HG02870 (cell line): ENCODE results near the gene PTPRN2.
"Not testable (repeated sequence)": the region's sequence is repeated elsewhere in the genome, so short reads cannot be mapped to it uniquely, and the experiment has no call there.

ENCODE experiments used
- ATAC-seq: cut with Tn5 transposase; IDR thresholded peaks from one replicate; pipeline ENCODE4 v1.9.1; 2021; ENCODE audit warnings: mild to moderate bottlenecking, moderate library complexity; ENCODE audit not compliant: unreplicated experiment

Gene PTPRN2

GRCh38 chr7:157515342-157516041, 1072.1 kb downstream of the PTPRN2 start:
- ATAC-seq, result no peak

- no peak for ATAC-seq
These were observed 1072.9 kb downstream of the PTPRN2 start for GRCh38 chr7:157514746-157515145.

GRCh38 chr7:157514306-157514705, 1073.3 kb downstream of the PTPRN2 start:
- no peak for ATAC-seq

GRCh38 chr7:157513682-157514081, 1073.9 kb downstream of the PTPRN2 start:
- ATAC-seq, result no peak

- ATAC-seq, result no peak
These were observed 1074.4 kb downstream of the PTPRN2 start for GRCh38 chr7:157513162-157513621.

- ATAC-seq, result no peak
These were observed 1078.4 kb downstream of the PTPRN2 start for GRCh38 chr7:157509226-157509625.

DNA sequence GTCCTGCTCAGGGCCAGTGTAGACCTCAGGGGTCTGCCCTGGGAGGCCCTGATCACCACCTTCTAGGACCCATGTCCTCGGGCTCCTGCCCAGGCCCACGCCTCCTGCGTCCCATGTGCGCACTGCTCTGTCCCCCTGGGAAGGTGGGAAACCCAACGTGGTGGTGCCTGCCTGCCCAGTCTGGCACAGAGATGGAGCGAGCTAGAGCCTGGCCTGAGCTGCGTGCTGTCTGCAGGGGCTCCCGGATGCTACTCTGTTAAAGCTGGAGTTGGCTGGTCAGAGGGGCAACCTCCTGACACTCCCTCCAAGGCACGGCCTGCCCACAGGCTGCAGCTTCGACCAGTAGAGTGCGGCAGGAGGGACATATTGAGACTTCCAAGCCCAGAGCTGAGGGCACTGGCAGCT, 1079.1 kb downstream of the PTPRN2 start:
- no peak for ATAC-seq

DNA sequence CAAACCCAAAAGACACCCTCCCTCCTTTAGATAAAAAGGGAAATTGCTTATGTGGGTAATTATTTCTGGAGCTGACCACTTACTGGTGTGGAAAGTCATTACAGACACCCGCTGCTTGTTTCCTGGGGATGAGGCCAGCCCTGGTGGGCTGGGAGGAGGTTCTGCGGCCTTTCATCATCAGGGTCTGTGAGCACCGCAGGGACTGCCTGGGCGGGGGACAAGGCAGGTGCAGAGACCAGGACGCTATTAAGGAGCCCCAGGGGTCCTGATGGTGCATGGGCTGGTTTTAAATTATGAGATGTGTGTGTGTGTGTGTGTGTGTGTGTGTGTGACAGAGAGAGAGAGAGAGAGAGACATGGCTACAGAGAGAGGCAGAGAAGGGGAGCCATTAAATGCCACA, 1079.6 kb downstream of the PTPRN2 start:
- ATAC-seq, result no peak

DNA sequence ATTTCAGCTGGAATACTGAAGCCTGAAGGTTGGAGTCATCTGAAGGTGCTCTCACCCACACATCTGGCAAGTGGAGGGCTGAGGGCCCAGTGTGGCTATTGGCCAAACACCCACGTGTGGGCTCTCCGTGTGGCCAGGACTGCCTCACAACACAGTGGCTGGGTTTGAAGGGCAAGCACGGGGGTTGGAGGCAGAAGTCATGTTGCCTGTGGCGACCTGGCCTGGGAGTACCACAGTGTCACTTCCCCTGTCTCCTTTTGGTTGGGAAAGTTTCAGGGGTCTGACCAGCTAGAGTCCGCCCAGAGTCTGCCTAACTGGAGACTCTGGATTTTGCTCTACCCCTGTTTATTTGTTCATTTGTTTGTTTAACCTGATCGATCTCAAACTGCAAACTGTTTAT, 1081.4 kb downstream of the PTPRN2 start:
- ATAC-seq, result no peak

GRCh38 chr7:157505646-157506045, 1082.0 kb downstream of the PTPRN2 start:
- no peak for ATAC-seq

- no peak for ATAC-seq
These were observed 1084.4 kb downstream of the PTPRN2 start for GRCh38 chr7:157503229-157503628.

GRCh38 chr7:157502701-157503111, 1084.9 kb downstream of the PTPRN2 start:
- no peak for ATAC-seq

DNA sequence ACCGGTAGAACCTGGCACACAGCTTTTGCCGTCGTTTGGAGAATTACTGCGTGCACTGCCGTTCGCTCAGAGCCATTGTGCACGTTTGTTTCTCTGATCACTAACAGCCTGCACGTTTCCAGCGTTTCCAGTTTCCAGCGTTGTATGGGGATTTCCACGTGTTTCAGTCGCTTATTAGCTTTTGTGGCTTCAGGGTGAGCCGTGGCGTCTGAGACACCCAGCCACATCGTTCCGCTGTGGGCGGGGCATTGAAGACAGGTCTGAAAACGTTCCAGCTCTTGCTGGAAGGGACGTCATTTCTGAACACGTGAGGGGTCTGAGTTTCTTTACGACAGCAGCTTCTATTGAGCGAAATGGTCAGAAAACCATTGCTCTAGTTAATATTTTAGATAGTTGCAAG, 1086.0 kb downstream of the PTPRN2 start:
- no peak for ATAC-seq

- not testable (repeated sequence) for ATAC-seq
These were observed 1086.6 kb downstream of the PTPRN2 start for GRCh38 chr7:157500989-157501540.

- no peak for ATAC-seq
These were observed 1087.3 kb downstream of the PTPRN2 start for GRCh38 chr7:157500171-157500960.

DNA sequence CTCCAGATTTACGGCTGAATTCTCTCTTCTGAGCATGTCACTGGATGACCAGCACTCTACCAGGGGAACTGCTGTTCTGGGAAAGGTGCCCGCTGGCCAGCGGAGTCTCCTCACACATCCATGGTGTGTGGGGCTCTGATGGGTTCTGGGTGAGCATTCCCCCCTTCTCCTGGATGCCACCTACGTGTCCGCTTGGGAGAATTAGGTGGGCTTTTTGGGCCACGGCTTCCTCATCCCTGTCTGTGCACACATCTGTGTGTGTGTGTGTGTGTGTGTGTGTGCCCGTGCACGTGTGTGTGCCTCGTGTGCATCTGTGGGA, 1087.8 kb downstream of the PTPRN2 start:
- no peak for ATAC-seq

GRCh38 chr7:157499121-157499834, 1088.3 kb downstream of the PTPRN2 start:
- no peak for ATAC-seq

DNA sequence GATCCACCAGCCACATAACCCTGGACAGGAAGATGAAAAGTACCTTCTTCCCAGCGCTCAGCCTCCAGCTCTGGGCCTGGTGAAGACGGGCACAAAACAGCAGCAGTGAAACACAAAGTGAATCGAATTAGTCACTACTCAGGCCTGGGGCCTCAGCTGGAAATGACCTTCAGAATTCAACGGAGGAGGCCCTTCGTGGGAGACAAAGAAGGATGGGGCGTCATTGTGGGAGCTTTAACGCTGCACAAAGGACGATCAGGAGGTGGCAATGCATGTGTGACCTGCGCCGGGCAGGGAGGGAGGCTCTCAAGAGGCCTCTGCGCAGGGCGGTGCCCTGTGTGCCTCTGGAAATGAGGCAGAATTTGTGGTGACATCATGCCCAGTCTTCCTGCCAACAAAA, 1089.0 kb downstream of the PTPRN2 start:
- no peak for ATAC-seq

DNA sequence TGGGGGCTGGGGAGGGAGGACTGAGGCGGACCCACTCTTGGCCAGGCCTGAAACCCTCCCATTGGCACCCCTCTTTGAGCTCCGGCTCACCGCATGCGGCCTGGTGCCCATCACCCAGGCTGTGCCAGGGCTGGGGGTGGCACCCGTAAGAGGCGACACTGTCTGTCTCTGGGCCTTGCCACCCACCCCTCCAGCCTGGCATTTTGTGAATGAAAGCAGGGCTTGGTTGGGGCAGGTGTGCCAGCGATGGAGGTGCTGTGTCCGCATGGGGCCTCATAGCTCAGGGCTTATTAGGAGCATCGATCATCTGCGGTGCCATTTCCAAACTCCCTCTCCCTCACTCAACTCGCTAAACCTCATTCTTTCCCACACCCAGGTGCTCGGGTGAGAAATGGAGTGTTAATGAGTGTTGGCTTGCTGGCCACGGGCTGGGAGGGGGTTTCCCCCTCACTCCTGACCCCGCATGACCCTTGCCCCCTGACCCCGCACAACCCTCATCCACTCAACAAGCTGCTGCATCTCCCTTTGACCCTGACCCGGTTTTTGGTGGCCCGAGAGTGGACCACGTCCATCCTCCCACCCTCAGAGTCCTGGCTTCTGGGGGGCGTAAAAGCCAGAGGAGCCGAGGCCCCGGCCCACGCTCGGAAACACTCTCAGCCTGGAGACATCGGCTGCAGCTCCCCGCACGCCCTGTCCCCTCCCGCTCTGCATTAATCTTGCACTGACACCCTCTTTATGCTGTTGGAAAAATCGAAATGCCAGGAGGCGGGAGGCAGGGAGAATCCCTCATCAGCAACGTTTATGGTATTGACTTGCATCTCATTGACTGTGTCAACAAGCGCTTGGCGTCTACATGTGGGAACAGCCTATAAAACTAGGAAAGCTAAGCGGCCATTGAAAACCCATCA, 1089.6 kb downstream of the PTPRN2 start:
- ATAC-seq, result no peak

DNA sequence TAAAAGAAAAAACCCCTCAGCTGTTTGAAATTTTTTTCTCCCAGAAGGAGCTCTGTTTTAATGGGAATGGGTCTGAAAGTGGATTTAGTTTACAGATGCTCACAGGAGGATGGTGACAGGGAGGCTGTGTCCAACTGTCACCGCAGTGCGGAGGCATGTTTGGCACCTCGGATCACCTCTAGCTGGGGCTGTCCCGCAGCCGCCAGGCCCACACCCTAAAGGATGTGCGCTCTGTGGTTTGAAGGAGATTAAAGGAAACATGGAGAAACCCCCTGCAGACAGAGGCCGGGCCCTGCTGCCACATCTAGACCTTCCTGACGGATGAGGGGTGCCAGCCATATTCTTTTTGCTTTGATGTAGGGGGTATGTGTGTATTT, 1090.3 kb downstream of the PTPRN2 start:
- no peak for ATAC-seq
